Body of pancreas (tissue), 4 donors: ENCODE data around the gene MROH2A.

ENCODE experiments used
- CTCF ChIP-seq, 7 experiments: fragments of 450-650 bp in 4 of 7; fragments of 200-600 bp in 3 of 7; sonication (generic) in 3 of 7; IDR thresholded peaks; one replicate each; pipeline ENCODE4 v1.5.1; 2016 to 2019; ENCODE audit warnings: antibody characterized with exemption in 7 of 7
- POLR2A ChIP-seq, 3 donors: fragments of 450-650 bp; IDR thresholded peaks; one replicate each; pipeline ENCODE4 v1.6.1; 2016; ENCODE audit warnings: antibody characterized with exemption in 3 of 3, mild to moderate bottlenecking in 2 of 3

- no peak for TF ChIP-seq CTCF (IDR thresholded peaks at IDR 0.05)
- TF ChIP-seq POLR2A (IDR thresholded peaks at IDR 0.05), result no peak
Measured at GRCh38 chr2:233789554-233789953, 11.4 kb downstream of the MROH2A start.
